Vagina (tissue), 2 donors: Measurements from ENCODE around the gene FLYWCH1. TPM values are rescaled to one million over a fixed set of nuclear protein-coding genes. Genes with fewer than 3 reads are reported as not detected.

Source experiments
- DNase-seq, 2 donors: peaks; one replicate each; pipeline ENCODE4 v3.0.0-alpha.2; 2017; ENCODE audit errors: extremely low spot score in 2 of 2
- H3K27ac ChIP-seq: fragments of 200-600 bp; sonication (generic); one replicate; pipeline ENCODE4 v1.5.1; 2019
- H3K27me3 ChIP-seq: fragments of 200-600 bp; sonication (generic); one replicate; pipeline ENCODE4 v1.5.1; 2019
- H3K36me3 ChIP-seq, 2 donors: fragments of 200-600 bp; sonication (generic); one replicate each; pipeline ENCODE4 v1.5.1; 2017 to 2019
- H3K4me1 ChIP-seq: fragments of 200-600 bp; sonication (generic); one replicate; pipeline ENCODE4 v1.5.1; 2019
- H3K4me3 ChIP-seq, 2 donors: fragments of 200-600 bp; sonication (generic); 1 replicate in 1 of 2; 2 replicates in 1 of 2; pipeline ENCODE4 v1.5.1; 2016 to 2019
- H3K9me3 ChIP-seq: fragments of 200-600 bp; sonication (generic); one replicate; pipeline ENCODE4 v1.5.1; 2019
- POLR2A ChIP-seq, 2 donors: fragments of 450-650 bp; IDR thresholded peaks; one replicate each; pipeline ENCODE4 v1.6.1; 2017; ENCODE audit warnings: antibody characterized with exemption in 2 of 2, mild to moderate bottlenecking in 2 of 2, moderate library complexity in 2 of 2
- POLR2AphosphoS5 ChIP-seq, 2 donors: sonication (generic); formaldehyde crosslinking; IDR thresholded peaks; one replicate each; pipeline ENCODE4 v1.9.0; 2017; ENCODE audit warnings: antibody characterized with exemption in 2 of 2, mild to moderate bottlenecking in 2 of 2, low read depth in 1 of 2; ENCODE audit not compliant: insufficient read depth in 1 of 2
- intact Hi-C: fragments of 100-400 bp; cut with DNase I; formaldehyde crosslinking; loops from one replicate; pipeline ENCODE4 v1.15.1; 2023
- small RNA-seq: library from RNA; depleted of rRNA; stranded (forward); fragments of <200 nt; gene quantifications from one replicate; pipeline ENCODE3, GENCODE V24; 2016
- total RNA-seq: library from RNA; depleted of rRNA; stranded (reverse); fragments of >200 nt; gene quantifications from one replicate; pipeline ENCODE4 v1.2.3, GENCODE V29; 2016
- TF ChIP-seq, protein P1 (sequence below), 3 experiments: fragments of 450-650 bp in 2 of 3; fragments of 200-600 bp in 1 of 3; sonication (generic) in 1 of 3; IDR thresholded peaks; one replicate each; pipeline ENCODE4 v1.5.1; 2017 to 2019; ENCODE audit warnings: antibody characterized with exemption in 3 of 3, mild to moderate bottlenecking in 2 of 3, moderate library complexity in 2 of 3

Gene FLYWCH1
- total RNA-seq, 1 donor from 2014 or later, result 32.9 TPM

DNA sequence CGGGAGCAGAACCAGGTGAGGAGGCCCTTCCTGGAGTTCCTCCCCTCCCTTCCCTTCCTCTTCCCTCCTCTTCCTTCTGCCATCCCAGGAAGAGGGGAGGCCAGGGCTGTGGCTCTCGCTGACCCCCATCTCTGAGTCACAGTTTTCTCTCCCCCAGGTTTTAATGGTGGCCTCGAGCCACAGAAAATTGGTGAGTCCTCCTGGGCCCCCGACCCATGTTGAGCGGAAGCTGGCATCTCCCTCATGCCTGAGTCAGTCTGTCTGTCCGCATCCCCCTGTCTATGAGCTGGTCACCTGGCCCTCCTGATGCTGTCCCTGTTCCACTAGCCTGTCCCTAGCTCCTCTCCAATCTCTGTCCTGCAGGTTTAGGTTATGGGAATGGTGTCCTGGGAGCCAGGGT, 88.2 kb downstream of the FLYWCH1 start:
- Histone ChIP-seq H3K27me3 (no peaks in the 10 kb centered on the region), H3K27ac (no peak overlapping the region), H3K9me3 (no peaks in the 10 kb centered on the region), H3K36me3 (no peaks in the 10 kb centered on the region), H3K4me3 (no peak overlapping the region), H3K4me1 (peaks cover 3% of the 10 kb centered on the region)
- no peak for DNase-seq
- intact Hi-C loops, result no loop called here
- TF ChIP-seq POLR2AphosphoS5 (IDR thresholded peaks at IDR 0.05; ENCODE audit: insufficient read depth in 1 of 2, low read depth in 1 of 2) (no peak), POLR2A (IDR thresholded peaks at IDR 0.05) (no peak)
- TF ChIP-seq, protein P1, sequence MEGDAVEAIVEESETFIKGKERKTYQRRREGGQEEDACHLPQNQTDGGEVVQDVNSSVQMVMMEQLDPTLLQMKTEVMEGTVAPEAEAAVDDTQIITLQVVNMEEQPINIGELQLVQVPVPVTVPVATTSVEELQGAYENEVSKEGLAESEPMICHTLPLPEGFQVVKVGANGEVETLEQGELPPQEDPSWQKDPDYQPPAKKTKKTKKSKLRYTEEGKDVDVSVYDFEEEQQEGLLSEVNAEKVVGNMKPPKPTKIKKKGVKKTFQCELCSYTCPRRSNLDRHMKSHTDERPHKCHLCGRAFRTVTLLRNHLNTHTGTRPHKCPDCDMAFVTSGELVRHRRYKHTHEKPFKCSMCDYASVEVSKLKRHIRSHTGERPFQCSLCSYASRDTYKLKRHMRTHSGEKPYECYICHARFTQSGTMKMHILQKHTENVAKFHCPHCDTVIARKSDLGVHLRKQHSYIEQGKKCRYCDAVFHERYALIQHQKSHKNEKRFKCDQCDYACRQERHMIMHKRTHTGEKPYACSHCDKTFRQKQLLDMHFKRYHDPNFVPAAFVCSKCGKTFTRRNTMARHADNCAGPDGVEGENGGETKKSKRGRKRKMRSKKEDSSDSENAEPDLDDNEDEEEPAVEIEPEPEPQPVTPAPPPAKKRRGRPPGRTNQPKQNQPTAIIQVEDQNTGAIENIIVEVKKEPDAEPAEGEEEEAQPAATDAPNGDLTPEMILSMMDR (IDR thresholded peaks at IDR 0.05), result no peak

DNA sequence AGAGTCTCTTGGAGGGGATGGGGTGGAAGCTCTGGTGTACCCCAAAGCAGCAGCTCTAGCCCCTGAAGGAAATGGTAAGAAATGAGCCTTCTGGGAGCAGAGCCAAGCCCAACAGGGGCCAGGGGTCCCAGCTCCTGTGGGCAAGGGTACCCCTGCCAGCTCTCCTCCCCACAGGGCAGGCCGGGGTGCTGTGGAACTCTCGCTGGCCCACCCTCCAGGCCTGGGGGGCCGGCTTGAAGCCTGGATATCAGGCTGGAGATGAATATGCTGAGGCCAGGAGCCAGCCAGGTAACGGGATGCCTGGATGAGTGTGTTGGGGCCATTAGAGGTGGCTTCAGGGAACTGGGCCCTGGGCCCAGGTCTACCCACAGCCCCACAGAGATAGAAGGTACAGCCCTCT, 88.8 kb downstream of the FLYWCH1 start:
- H3K9me3 ChIP-seq, result no peaks in the 10 kb centered on the region
- DNase-seq, result no peak
- no peak overlapping the region for H3K27ac ChIP-seq
- H3K4me1 ChIP-seq, result peaks cover 5% of the 10 kb centered on the region
- no peaks in the 10 kb centered on the region for H3K36me3 ChIP-seq
- no peak for TF ChIP-seq POLR2A (IDR thresholded peaks at IDR 0.05)
- TF ChIP-seq POLR2AphosphoS5 (IDR thresholded peaks at IDR 0.05; ENCODE audit: insufficient read depth in 1 of 2, low read depth in 1 of 2), result no peak
- TF ChIP-seq, protein P1 (IDR thresholded peaks at IDR 0.05), result no peak
- H3K4me3 ChIP-seq, result no peak overlapping the region
- H3K27me3 ChIP-seq, result no peaks in the 10 kb centered on the region
- intact Hi-C loops, result no loop called here

Small RNA genes within 50 kb of the gene (small RNA-seq; reads per million reads assigned to genes)
- gene LINC00514, result not detected

Other genes with a start within 250 kb of the FLYWCH1 start
- gene KCTD5, start 229.4 kb upstream of the FLYWCH1 start, total RNA-seq, result 19.4 TPM
- 61.6 TPM for gene PRSS27, start 191.7 kb upstream of the FLYWCH1 start, total RNA-seq
- 534 TPM for gene SRRM2, start 159.3 kb upstream of the FLYWCH1 start, total RNA-seq
- gene ELOB, start 134.7 kb upstream of the FLYWCH1 start, total RNA-seq, result 530 TPM
- gene PRSS33, start 124.4 kb upstream of the FLYWCH1 start, total RNA-seq, result not detected
- not detected for gene PRSS41, start 113.5 kb upstream of the FLYWCH1 start, total RNA-seq
- gene PRSS21, start 94.7 kb upstream of the FLYWCH1 start, total RNA-seq, result not detected
- 11.3 TPM for gene ZG16B, start 81.6 kb upstream of the FLYWCH1 start, total RNA-seq
- gene PRSS22, start 53.8 kb upstream of the FLYWCH1 start, total RNA-seq, result 38.8 TPM
- gene FLYWCH2, start 28.7 kb upstream of the FLYWCH1 start, total RNA-seq, result 65.1 TPM
- gene KREMEN2, start 52.3 kb downstream of the FLYWCH1 start, total RNA-seq, result not detected
- gene PAQR4, start 57.4 kb downstream of the FLYWCH1 start, total RNA-seq, result 2.7 TPM
- 6.9 TPM for gene PKMYT1, start 68.5 kb downstream of the FLYWCH1 start, total RNA-seq
- not detected for gene CLDN9, start 101.0 kb downstream of the FLYWCH1 start, total RNA-seq
- gene CLDN6, start 106.3 kb downstream of the FLYWCH1 start, total RNA-seq, result not detected
- 12.3 TPM for gene TNFRSF12A, start 108.4 kb downstream of the FLYWCH1 start, total RNA-seq
- 39.0 TPM for gene HCFC1R1, start 112.0 kb downstream of the FLYWCH1 start, total RNA-seq
- 22.6 TPM for gene THOC6, start 112.1 kb downstream of the FLYWCH1 start, total RNA-seq
- 52.5 TPM for gene BICDL2, start 125.0 kb downstream of the FLYWCH1 start, total RNA-seq
- 0.25 TPM for gene MMP25, start 134.6 kb downstream of the FLYWCH1 start, total RNA-seq
- gene IL32, start 153.7 kb downstream of the FLYWCH1 start, total RNA-seq, result 13.0 TPM
- gene ZSCAN10, start 187.4 kb downstream of the FLYWCH1 start, total RNA-seq, result not detected
- gene ZNF205, start 200.7 kb downstream of the FLYWCH1 start, total RNA-seq, result 14.2 TPM
- 7.6 TPM for gene ZNF213, start 223.1 kb downstream of the FLYWCH1 start, total RNA-seq